Measurements from ENCODE around the gene MAN2A1.

DNA sequence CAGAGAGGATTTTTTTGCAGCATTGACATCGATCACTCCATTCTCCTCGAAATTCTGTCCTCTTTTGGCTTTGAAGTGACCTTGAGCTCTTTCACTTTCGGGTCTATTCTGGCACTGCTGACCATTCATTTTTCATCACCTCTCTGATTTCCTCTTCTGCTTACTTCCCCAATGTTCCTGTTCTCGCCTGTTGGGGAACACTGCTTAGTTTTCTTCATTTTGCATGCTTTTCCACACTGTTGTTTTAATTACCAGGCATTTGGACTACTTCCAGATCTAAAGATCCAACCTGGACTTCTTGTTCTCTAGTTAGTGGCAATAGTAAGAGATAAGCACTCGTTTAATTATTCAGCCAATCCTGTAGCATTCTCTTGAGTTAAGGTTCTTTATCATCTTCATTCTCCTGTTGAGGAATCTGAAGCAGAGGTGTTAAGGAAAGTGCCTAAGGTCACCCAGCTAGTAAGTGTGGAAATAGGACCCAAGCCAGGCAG, 53.4 kb downstream of the MAN2A1 start:
- TF ChIP-seq, protein P1, sequence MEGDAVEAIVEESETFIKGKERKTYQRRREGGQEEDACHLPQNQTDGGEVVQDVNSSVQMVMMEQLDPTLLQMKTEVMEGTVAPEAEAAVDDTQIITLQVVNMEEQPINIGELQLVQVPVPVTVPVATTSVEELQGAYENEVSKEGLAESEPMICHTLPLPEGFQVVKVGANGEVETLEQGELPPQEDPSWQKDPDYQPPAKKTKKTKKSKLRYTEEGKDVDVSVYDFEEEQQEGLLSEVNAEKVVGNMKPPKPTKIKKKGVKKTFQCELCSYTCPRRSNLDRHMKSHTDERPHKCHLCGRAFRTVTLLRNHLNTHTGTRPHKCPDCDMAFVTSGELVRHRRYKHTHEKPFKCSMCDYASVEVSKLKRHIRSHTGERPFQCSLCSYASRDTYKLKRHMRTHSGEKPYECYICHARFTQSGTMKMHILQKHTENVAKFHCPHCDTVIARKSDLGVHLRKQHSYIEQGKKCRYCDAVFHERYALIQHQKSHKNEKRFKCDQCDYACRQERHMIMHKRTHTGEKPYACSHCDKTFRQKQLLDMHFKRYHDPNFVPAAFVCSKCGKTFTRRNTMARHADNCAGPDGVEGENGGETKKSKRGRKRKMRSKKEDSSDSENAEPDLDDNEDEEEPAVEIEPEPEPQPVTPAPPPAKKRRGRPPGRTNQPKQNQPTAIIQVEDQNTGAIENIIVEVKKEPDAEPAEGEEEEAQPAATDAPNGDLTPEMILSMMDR (conservative IDR thresholded peaks at IDR 0.05 in 1 of 2, IDR thresholded peaks at IDR 0.05 in 1 of 2; ENCODE audit: extremely low read depth in 1 of 2, insufficient read depth in 1 of 2, low read depth in 1 of 2, low read length in 2 of 2), result no peak
- no peak for TF ChIP-seq EZH2 (IDR thresholded peaks at IDR 0.05; ENCODE audit: borderline replicate concordance, low read length)

Measured in mammary epithelial cell (primary cell).